Dermis blood vessel endothelial cell (primary cell): ENCODE data around the gene MTRFR. TPM values are rescaled to one million over a fixed set of nuclear protein-coding genes. Genes with fewer than 3 reads are reported as not detected.
"Not testable (repeated sequence)": the region's sequence is repeated elsewhere in the genome, so short reads cannot be mapped to it uniquely, and the experiment has no call there.

Experiments used
- DNase-seq: peaks from one replicate; pipeline ENCODE4 v3.0.0; 2010
- total RNA-seq: library from RNA; depleted of rRNA; stranded (reverse); fragments of >200 nt; gene quantifications from 2 replicates; pipeline ENCODE4 v1.2.3, GENCODE V29; 2014

Gene MTRFR
- total RNA-seq, result 7.4 and 10.2 TPM in 2 replicates

GRCh38 chr12:123232807-123233504 is at the start of gene MTRFR, which contains the start of gene MPHOSPH9:
Gene MTRFR, plus strand, starts transcription at chr12:123233436. Its CDS starts 20,239 bp downstream, at chr12:123253675.
Gene MPHOSPH9, minus strand, starts transcription at chr12:123233141. Its CDS starts 2,777 bp downstream, at chr12:123230364.
- peak; percentile 100 for DNase-seq

- DNase-seq, result no peak
These were observed 45.6 kb upstream of the MTRFR start for GRCh38 chr12:123187637-123188036.

GRCh38 chr12:123199936-123200335 is 33.3 kb upstream of the MTRFR start:
- no peak for DNase-seq

- DNase-seq, result no peak
These were observed 32.8 kb upstream of the MTRFR start for GRCh38 chr12:123200414-123200813.

- not testable (repeated sequence) for DNase-seq
These were observed 26.4 kb upstream of the MTRFR start for GRCh38 chr12:123206794-123207193.

- not testable (repeated sequence) for DNase-seq
These were observed 25.4 kb upstream of the MTRFR start for GRCh38 chr12:123207815-123208214.

- no peak for DNase-seq
These were observed 10.0 kb upstream of the MTRFR start for GRCh38 chr12:123223241-123223668.

- no peak for DNase-seq
These were observed 7.8 kb upstream of the MTRFR start for GRCh38 chr12:123225443-123225842.

- DNase-seq, result no peak
These were observed 5.5 kb upstream of the MTRFR start for GRCh38 chr12:123227581-123228258.

GRCh38 chr12:123229051-123229450 is 4.2 kb upstream of the MTRFR start:
- no peak for DNase-seq

GRCh38 chr12:123231931-123232330 is 1.3 kb upstream of the MTRFR start:
- DNase-seq, result peak; percentile 35

GRCh38 chr12:123232472-123232806 is 797 bp upstream of the MTRFR start:
- no peak for DNase-seq

GRCh38 chr12:123233505-123234308 is 471 bp downstream of the MTRFR start:
- DNase-seq, result peak; percentile 23

GRCh38 chr12:123237646-123238329 is 4.6 kb downstream of the MTRFR start:
- DNase-seq, result peak; percentile 88

- DNase-seq, result no peak
These were observed 5.1 kb downstream of the MTRFR start for GRCh38 chr12:123238330-123238682.

- no peak for DNase-seq
These were observed 5.7 kb downstream of the MTRFR start for GRCh38 chr12:123238961-123239360.

- peak; percentile 56 for DNase-seq
These were observed 9.1 kb downstream of the MTRFR start for GRCh38 chr12:123242116-123242904.

- no peak for DNase-seq
These were observed 10.5 kb downstream of the MTRFR start for GRCh38 chr12:123243671-123244262.

- no peak for DNase-seq
These were observed 12.4 kb downstream of the MTRFR start for GRCh38 chr12:123245678-123246077.

- DNase-seq, result not testable (repeated sequence)
These were observed 14.9 kb downstream of the MTRFR start for GRCh38 chr12:123248129-123248528.

GRCh38 chr12:123248996-123249741 is 15.9 kb downstream of the MTRFR start:
- DNase-seq, result not testable (repeated sequence)
